ENCODE data around the gene TMOD1. TPM values are rescaled to one million over a fixed set of nuclear protein-coding genes. Genes with fewer than 3 reads are reported as not detected.

Gene TMOD1
- total and polyA plus RNA-seq, 2 of the 13 experiments (the other 11 are each of a cell fraction or from before 2014, with no cell fraction given): 0.04 to 0.07 TPM

DNA sequence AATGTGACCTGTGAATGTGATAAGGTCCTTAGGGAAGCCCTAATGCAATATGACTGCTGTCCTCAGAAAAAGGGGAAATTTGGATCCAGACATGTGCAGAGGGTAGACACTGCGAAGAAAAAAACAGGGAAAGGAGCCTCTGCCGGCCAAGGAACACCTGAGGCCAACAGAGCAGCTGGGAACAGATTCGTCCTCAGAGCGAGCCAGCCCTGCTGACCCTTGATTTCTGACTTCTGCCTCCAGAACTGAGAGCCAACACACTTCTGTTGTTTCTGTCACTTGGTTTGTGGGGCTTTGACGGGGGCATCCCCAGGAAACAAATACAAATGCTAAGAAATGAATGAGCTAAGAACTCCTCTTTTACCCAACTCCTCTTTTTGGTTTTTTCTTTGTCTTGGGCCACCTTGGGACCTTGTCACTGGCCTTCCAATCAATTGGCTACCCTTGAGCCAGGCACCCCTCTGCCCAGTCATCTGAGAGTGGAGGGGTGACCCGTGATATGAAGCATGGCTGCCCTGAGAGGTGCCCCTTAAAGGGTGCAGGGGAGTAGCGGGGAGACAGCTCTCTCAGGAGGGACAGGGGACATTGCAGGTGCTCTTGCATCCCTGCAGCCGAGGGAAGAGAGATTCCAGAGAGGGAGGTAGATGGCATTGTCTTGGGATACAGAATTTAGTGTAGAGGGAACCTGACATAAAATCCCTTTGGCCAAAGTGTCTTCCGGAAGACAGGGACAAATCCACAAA is 16.9 kb downstream of the TMOD1 start:
- BruUV-seq (replicated peaks): no TSS peak
- Histone ChIP-seq H3K9me3 (ENCODE audit: low read length) (no peaks in the 10 kb centered on the region), H3K4me3 (replicated peaks in 1 of 3; ENCODE audit: insufficient read depth in 1 of 3, low read depth in 2 of 3, low read length in 3 of 3) (no peak overlapping the region), H3K27me3 (ENCODE audit: control insufficient read depth in 1 of 2, insufficient read depth in 2 of 2, low read length in 2 of 2) (peaks cover 3 to 43% of the 10 kb centered on the region in 2 experiments; a peak in 2 of 5 replicates), H3K4me1 (ENCODE audit: insufficient read depth, low read length) (no peaks in the 10 kb centered on the region), H2AFZ (ENCODE audit: low read length) (no peak overlapping the region), H4K20me1 (ENCODE audit: insufficient read depth, low read length) (no peaks in the 10 kb centered on the region), H3K79me2 (ENCODE audit: insufficient read depth, low read length) (no peaks in the 10 kb centered on the region), H3K9ac (ENCODE audit: insufficient read depth, low read depth, low read length) (no peak overlapping the region), H3K36me3 (replicated peaks in 1 of 2; ENCODE audit: control insufficient read depth in 1 of 2, insufficient read depth in 2 of 2, low read length in 2 of 2) (no peaks in the 10 kb centered on the region), H3K4me2 (ENCODE audit: low read depth, low read length) (no peak overlapping the region), H3K27ac (ENCODE audit: extremely low read length, insufficient read depth, low read length) (no peak overlapping the region)
- intact Hi-C loops (cut with micrococcal nuclease; ENCODE audit: unreplicated experiment): no loop called here
- 42% methylated on average over 9 of the region's 9 CpGs for WGBS (ENCODE audit: low lambda C conversion rate)
- ChIA-PET CTCF (ENCODE audit: low intra/inter-chr PET ratio, low total read pairs) (no interaction called here), POLR2A (no interaction called here)
- in situ Hi-C loops (cut with HindIII; ENCODE audit: extremely low pct_ligation_motif_present, low pct_unique_long_range_greater_than_20kb): no loop called here
- FAIRE-seq: no peak
- no peak for TF ChIP-seq ZNF224 (CRISPR knock-in tag; IDR thresholded peaks at IDR 0.05)
- no peak for DNase-seq (ENCODE audit: low spot score)
- ATAC-seq: no peak

- no peak overlapping the region for H2AFZ ChIP-seq (ENCODE audit: low read length)
- in situ Hi-C loops (cut with HindIII; ENCODE audit: extremely low pct_ligation_motif_present, low pct_unique_long_range_greater_than_20kb): no loop called here
Measured at GRCh38 chr9:97518909-97519307, 17.4 kb downstream of the TMOD1 start.

More at GRCh38 chr9:97518909-97519307, 17.4 kb downstream of the TMOD1 start:
- Histone ChIP-seq H4K20me1 (ENCODE audit: insufficient read depth, low read length) (no peaks in the 10 kb centered on the region), H3K79me2 (ENCODE audit: insufficient read depth, low read length) (no peaks in the 10 kb centered on the region), H3K9ac (ENCODE audit: insufficient read depth, low read depth, low read length) (no peak overlapping the region), H3K4me2 (ENCODE audit: low read depth, low read length) (no peak overlapping the region), H3K4me3 (replicated peaks in 1 of 3; ENCODE audit: insufficient read depth in 1 of 3, low read depth in 2 of 3, low read length in 3 of 3) (no peak overlapping the region), H3K27me3 (ENCODE audit: control insufficient read depth in 1 of 2, insufficient read depth in 2 of 2, low read length in 2 of 2) (peaks cover 3 to 43% of the 10 kb centered on the region in 2 experiments; a peak in 2 of 5 replicates), H3K9me3 (ENCODE audit: low read length) (no peaks in the 10 kb centered on the region), H3K27ac (ENCODE audit: extremely low read length, insufficient read depth, low read length) (no peak overlapping the region), H3K4me1 (ENCODE audit: insufficient read depth, low read length) (no peaks in the 10 kb centered on the region), H3K36me3 (replicated peaks in 1 of 2; ENCODE audit: control insufficient read depth in 1 of 2, insufficient read depth in 2 of 2, low read length in 2 of 2) (no peaks in the 10 kb centered on the region)
- FAIRE-seq (no peak), DNase-seq (ENCODE audit: low spot score) (no peak), ATAC-seq (no peak)
- TF ChIP-seq, protein P1, sequence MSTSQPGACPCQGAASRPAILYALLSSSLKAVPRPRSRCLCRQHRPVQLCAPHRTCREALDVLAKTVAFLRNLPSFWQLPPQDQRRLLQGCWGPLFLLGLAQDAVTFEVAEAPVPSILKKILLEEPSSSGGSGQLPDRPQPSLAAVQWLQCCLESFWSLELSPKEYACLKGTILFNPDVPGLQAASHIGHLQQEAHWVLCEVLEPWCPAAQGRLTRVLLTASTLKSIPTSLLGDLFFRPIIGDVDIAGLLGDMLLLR (CRISPR knock-in tag; IDR thresholded peaks at IDR 0.05): no peak
- TF ChIP-seq SUZ12 (IDR thresholded peaks at IDR 0.05; ENCODE audit: low read depth, low read length): no peak
- TF ChIP-seq ATF6 (CRISPR knock-in tag; conservative IDR thresholded peaks at IDR 0.05): no peak
- TF ChIP-seq ZNF101 (CRISPR knock-in tag; IDR thresholded peaks at IDR 0.05; ENCODE audit: borderline replicate concordance, low read depth): no peak
- TF ChIP-seq CERS6 (CRISPR knock-in tag; IDR thresholded peaks at IDR 0.05): no peak
- no peak for TF ChIP-seq CREBL2 (CRISPR knock-in tag; IDR thresholded peaks at IDR 0.05; ENCODE audit: borderline replicate concordance)
- TF ChIP-seq ZNF839 (CRISPR knock-in tag; IDR thresholded peaks at IDR 0.05; ENCODE audit: borderline replicate concordance): no peak
- WGBS (ENCODE audit: low lambda C conversion rate): 44% methylated on average over 6 of the region's 6 CpGs
- POLR2A ChIA-PET: no interaction called here
- no TSS peak for BruUV-seq (replicated peaks)
- intact Hi-C loops (cut with micrococcal nuclease; ENCODE audit: unreplicated experiment): no loop called here
- CTCF ChIA-PET (ENCODE audit: low intra/inter-chr PET ratio, low total read pairs): no interaction called here
